ENCODE results near the gene LIPJ.

The LIPJ gene

DNA sequence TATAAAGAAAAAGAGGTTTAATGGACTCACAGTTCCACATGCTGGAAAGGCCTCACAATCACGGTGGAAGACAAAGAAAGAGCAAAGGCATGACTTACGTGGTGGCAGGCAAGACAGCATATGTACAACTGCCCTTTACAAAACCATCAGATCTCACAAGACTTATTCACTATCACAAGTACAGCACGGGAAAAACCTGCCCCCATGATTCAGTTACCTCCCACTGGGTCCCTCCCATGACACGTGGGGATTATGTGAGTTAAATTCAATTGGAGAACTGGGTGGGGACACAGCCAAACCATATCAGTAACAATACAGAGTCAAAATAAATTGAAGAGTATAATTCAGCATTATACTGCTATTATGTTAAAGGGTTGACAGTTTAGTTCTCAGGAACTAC, 41.2 kb upstream of the LIPJ start:
- Histone ChIP-seq H3K27ac (ENCODE audit: insufficient read depth in 1 of 2, low read depth in 1 of 2, low read length in 2 of 2, poor library complexity in 1 of 2, severe bottlenecking in 2 of 2) (no peak overlapping the region), H3K4me1 (ENCODE audit: control extremely low read depth in 1 of 4, control insufficient read depth in 4 of 4, insufficient read depth in 4 of 4, low read length in 3 of 4) (peaks cover 0 to 2% (median 0%) of the 10 kb centered on the region in 4 experiments), H3K4me3 (ENCODE audit: control insufficient read depth in 1 of 7, extremely low read depth in 1 of 7, insufficient read depth in 4 of 7, low read depth in 2 of 7, low read length in 6 of 7) (no peak overlapping the region), H3K9me3 (ENCODE audit: control extremely low read depth in 1 of 5, control insufficient read depth in 4 of 5, insufficient read depth in 2 of 5, low read depth in 1 of 5, low read length in 4 of 5) (no peaks in the 10 kb centered on the region), H3K27me3 (replicated peaks in 2 of 5; ENCODE audit: control insufficient read depth in 4 of 5, insufficient read depth in 5 of 5, low read length in 4 of 5) (no peaks in the 10 kb centered on the region), H3K36me3 (ENCODE audit: control insufficient read depth in 4 of 4, insufficient read depth in 4 of 4, low read length in 3 of 4) (no peaks in the 10 kb centered on the region)
- WGBS (ENCODE audit: insufficient coverage): 92% methylated on average over 2 of the region's 4 CpGs
- ChIA-PET POLR2A (no interaction called here), CTCF (interaction anchor here (1.2 kb wide), 1 partner anchor 156 kb away, joined by 4 read pairs; no protein-coding TSS in a partner anchor)
- DNase-seq: no peak

DNA sequence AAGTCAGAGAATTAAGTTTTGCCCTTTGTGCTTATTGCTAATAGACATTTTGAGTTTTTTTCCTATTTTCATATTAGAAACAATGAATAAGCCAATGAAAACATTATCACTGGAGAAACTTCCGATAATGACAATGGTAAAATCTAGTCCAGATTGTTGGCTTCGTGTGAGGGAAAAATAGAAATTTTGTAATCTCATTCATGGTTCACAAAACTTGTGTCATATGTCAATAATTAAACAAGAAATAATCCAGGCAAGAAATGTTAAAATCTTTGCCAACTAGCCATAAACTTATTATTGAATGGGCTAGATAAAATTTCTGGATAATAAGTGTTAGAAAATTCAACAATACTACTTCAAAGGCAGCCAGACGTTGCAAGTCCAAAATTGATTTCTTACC, 40.1 kb upstream of the LIPJ start:
- Histone ChIP-seq H3K36me3 (ENCODE audit: control insufficient read depth in 4 of 4, insufficient read depth in 4 of 4, low read length in 3 of 4) (no peaks in the 10 kb centered on the region), H3K27me3 (replicated peaks in 2 of 5; ENCODE audit: control insufficient read depth in 4 of 5, insufficient read depth in 5 of 5, low read length in 4 of 5) (no peaks in the 10 kb centered on the region), H3K9me3 (ENCODE audit: control extremely low read depth in 1 of 5, control insufficient read depth in 4 of 5, insufficient read depth in 2 of 5, low read depth in 1 of 5, low read length in 4 of 5) (no peaks in the 10 kb centered on the region), H3K4me1 (ENCODE audit: control extremely low read depth in 1 of 4, control insufficient read depth in 4 of 4, insufficient read depth in 4 of 4, low read length in 3 of 4) (peaks cover 0 to 2% (median 0%) of the 10 kb centered on the region in 4 experiments), H3K27ac (ENCODE audit: insufficient read depth in 1 of 2, low read depth in 1 of 2, low read length in 2 of 2, poor library complexity in 1 of 2, severe bottlenecking in 2 of 2) (no peak overlapping the region), H3K4me3 (ENCODE audit: control insufficient read depth in 1 of 7, extremely low read depth in 1 of 7, insufficient read depth in 4 of 7, low read depth in 2 of 7, low read length in 6 of 7) (no peak overlapping the region)
- ChIA-PET POLR2A (no interaction called here), CTCF (no interaction called here)
- 100% methylated on average over 2 of the region's 3 CpGs for WGBS (ENCODE audit: insufficient coverage)
- DNase-seq: no peak

DNA sequence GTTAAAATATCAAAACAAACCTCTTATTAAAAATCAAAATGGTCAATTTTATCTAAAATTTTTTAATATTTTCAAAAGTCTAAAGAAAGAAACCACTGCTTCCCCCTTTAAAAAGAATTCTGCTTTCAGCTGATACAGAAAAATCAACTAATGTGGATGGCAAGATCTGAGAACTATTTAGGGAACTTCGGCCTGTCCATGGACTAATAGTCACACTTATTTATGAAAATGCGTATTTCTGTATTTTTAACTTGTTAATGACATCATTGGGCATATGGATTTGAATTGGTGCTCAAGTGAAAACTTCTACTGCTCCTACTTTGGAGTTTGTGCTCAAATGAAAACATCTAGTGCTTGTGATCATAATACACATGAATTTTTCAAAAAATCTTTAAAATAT, 35.3 kb upstream of the LIPJ start:
- H3K36me3 ChIP-seq (ENCODE audit: control insufficient read depth in 4 of 4, insufficient read depth in 4 of 4, low read length in 3 of 4): no peaks in the 10 kb centered on the region
- WGBS (ENCODE audit: insufficient coverage): no CpG with 5 or more reads among the region's 2 CpGs
- no peak overlapping the region for H3K27ac ChIP-seq (ENCODE audit: insufficient read depth in 1 of 2, low read depth in 1 of 2, low read length in 2 of 2, poor library complexity in 1 of 2, severe bottlenecking in 2 of 2)
- H3K4me3 ChIP-seq (ENCODE audit: control insufficient read depth in 1 of 7, extremely low read depth in 1 of 7, insufficient read depth in 4 of 7, low read depth in 2 of 7, low read length in 6 of 7): no peak overlapping the region
- CTCF ChIA-PET: interaction anchor here (1.0 to 4.5 kb wide), 7 partner anchors 10 to 701 kb away, joined by 3 to 29 read pairs (median 19); partner anchors contain the start of genes KLLN and PTEN
- DNase-seq: no peak
- H3K9me3 ChIP-seq (ENCODE audit: control extremely low read depth in 1 of 5, control insufficient read depth in 4 of 5, insufficient read depth in 2 of 5, low read depth in 1 of 5, low read length in 4 of 5): peaks cover 0 to 3% (median 0%) of the 10 kb centered on the region in 5 experiments
- H3K27me3 ChIP-seq (replicated peaks in 2 of 5; ENCODE audit: control insufficient read depth in 4 of 5, insufficient read depth in 5 of 5, low read length in 4 of 5): no peaks in the 10 kb centered on the region
- POLR2A ChIA-PET: no interaction called here
- no peaks in the 10 kb centered on the region for H3K4me1 ChIP-seq (ENCODE audit: control extremely low read depth in 1 of 4, control insufficient read depth in 4 of 4, insufficient read depth in 4 of 4, low read length in 3 of 4)

DNA sequence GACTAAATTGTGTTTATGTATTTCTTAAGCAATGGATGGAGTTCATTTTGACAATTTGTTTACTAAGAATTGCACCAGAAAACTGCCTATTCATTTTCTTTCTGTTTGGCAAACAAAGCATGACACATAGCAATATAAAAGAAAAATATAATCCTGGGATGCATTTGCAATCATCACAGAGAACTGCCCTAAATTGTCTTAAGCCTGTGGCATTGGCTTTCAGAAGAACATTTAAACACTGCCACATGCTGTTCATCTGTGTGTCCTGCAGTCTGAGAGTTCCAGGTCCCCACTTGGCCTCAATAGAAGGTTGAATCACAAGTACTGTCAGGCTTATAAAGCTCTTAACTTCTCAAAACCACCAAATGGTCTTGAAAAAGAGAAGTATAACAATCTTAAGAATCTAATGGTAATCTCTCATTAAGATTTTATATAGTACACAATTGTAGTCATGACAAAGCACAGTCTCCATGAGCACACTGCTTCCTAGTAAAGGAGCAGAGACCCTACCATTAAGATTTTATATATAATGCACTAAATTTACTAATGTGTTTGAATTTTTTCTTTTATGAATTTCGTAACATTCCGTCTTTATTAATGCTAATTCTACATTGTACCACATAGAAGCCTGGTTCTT, 33.3 kb upstream of the LIPJ start:
- ChIA-PET POLR2A (no interaction called here), CTCF (interaction anchor here (0.7 to 4.5 kb wide), 13 partner anchors 11 to 735 kb away, joined by 3 to 29 read pairs (median 4); partner anchors contain the start of genes ATAD1, KLLN, LIPJ and PTEN)
- H3K4me1 ChIP-seq (ENCODE audit: control extremely low read depth in 1 of 4, control insufficient read depth in 4 of 4, insufficient read depth in 4 of 4, low read length in 3 of 4): no peaks in the 10 kb centered on the region
- DNase-seq: peak; percentile 83 to 92 (median 92)
- no peaks in the 10 kb centered on the region for H3K36me3 ChIP-seq (ENCODE audit: control insufficient read depth in 4 of 4, insufficient read depth in 4 of 4, low read length in 3 of 4)
- no peak overlapping the region for H3K4me3 ChIP-seq (ENCODE audit: control insufficient read depth in 1 of 7, extremely low read depth in 1 of 7, insufficient read depth in 4 of 7, low read depth in 2 of 7, low read length in 6 of 7)
- peaks cover 0 to 5% (median 0%) of the 10 kb centered on the region in 5 experiments for H3K9me3 ChIP-seq (ENCODE audit: control extremely low read depth in 1 of 5, control insufficient read depth in 4 of 5, insufficient read depth in 2 of 5, low read depth in 1 of 5, low read length in 4 of 5)
- no peaks in the 10 kb centered on the region for H3K27me3 ChIP-seq (replicated peaks in 2 of 5; ENCODE audit: control insufficient read depth in 4 of 5, insufficient read depth in 5 of 5, low read length in 4 of 5)
- no CpG with 5 or more reads among the region's 2 CpGs for WGBS (ENCODE audit: insufficient coverage)
- no peak overlapping the region for H3K27ac ChIP-seq (ENCODE audit: insufficient read depth in 1 of 2, low read depth in 1 of 2, low read length in 2 of 2, poor library complexity in 1 of 2, severe bottlenecking in 2 of 2)

DNA sequence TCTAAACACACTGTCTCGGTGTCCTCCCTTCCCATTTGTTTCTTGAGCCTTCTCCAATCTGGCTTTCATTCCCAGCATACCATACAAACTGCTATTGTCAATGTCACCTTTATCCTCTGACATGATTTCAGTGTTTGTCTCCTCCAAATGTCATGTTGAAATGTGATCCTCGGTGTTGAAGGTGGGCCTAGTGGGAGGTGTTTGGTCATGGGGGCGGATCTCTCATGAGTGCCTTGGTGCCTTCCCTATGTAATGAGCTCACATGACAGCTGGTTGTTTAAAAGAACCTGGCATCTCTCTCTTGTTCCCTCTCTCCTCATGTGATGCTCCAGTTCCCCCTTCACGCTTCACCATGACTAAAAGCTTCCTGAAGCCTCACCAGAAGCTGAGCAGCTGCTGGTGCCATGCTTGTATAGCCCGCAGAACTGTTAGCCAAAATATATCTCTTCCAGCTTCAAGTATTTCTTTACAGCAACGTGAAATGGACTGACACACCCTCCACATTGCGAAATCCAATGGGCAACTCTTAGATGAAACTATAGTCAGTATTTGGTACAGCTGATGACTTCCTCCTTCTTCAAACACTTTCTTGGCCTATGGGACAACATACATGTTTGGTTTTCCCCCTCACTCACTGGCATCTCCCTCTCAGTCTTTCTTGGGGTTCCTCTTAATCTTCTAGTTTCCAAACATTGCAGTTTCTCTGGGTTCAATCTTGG, 31.2 kb upstream of the LIPJ start:
- no peak overlapping the region for H3K27ac ChIP-seq (ENCODE audit: insufficient read depth in 1 of 2, low read depth in 1 of 2, low read length in 2 of 2, poor library complexity in 1 of 2, severe bottlenecking in 2 of 2)
- no peak overlapping the region for H3K4me3 ChIP-seq (ENCODE audit: control insufficient read depth in 1 of 7, extremely low read depth in 1 of 7, insufficient read depth in 4 of 7, low read depth in 2 of 7, low read length in 6 of 7)
- peaks cover 0 to 5% (median 0%) of the 10 kb centered on the region in 5 experiments for H3K9me3 ChIP-seq (ENCODE audit: control extremely low read depth in 1 of 5, control insufficient read depth in 4 of 5, insufficient read depth in 2 of 5, low read depth in 1 of 5, low read length in 4 of 5)
- peak in 2 of 3 donors; percentile 11 to 22 for DNase-seq
- no peaks in the 10 kb centered on the region for H3K36me3 ChIP-seq (ENCODE audit: control insufficient read depth in 4 of 4, insufficient read depth in 4 of 4, low read length in 3 of 4)
- POLR2A ChIA-PET: no interaction called here
- no peaks in the 10 kb centered on the region for H3K4me1 ChIP-seq (ENCODE audit: control extremely low read depth in 1 of 4, control insufficient read depth in 4 of 4, insufficient read depth in 4 of 4, low read length in 3 of 4)
- WGBS (ENCODE audit: insufficient coverage): 90% methylated on average over 4 of the region's 7 CpGs
- CTCF ChIA-PET: interaction anchor here (1.0 to 1.8 kb wide), 7 partner anchors 9 to 705 kb away, joined by 3 to 8 read pairs (median 3); no protein-coding TSS in a partner anchor
- no peaks in the 10 kb centered on the region for H3K27me3 ChIP-seq (replicated peaks in 2 of 5; ENCODE audit: control insufficient read depth in 4 of 5, insufficient read depth in 5 of 5, low read length in 4 of 5)

DNA sequence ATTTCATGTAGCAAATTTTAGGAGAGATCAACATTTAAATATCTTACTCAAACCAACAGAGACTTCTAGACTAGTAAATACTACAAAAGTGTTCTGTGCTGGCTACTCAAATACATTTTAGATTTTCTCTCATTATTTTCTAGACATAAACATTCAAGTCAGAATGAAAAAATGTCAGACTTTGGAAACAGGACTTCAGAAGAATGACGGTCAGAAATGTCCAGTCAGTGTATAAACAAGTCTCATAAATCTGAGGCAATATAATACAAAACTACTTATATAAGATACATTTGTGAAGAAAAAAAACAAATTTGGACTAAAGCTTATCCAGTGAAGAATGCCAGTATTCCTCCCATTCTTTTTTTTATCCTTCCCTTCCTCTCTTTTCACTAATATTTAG, 29.3 kb upstream of the LIPJ start:
- Histone ChIP-seq H3K4me3 (ENCODE audit: control insufficient read depth in 1 of 7, extremely low read depth in 1 of 7, insufficient read depth in 4 of 7, low read depth in 2 of 7, low read length in 6 of 7) (no peak overlapping the region), H3K36me3 (ENCODE audit: control insufficient read depth in 4 of 4, insufficient read depth in 4 of 4, low read length in 3 of 4) (no peaks in the 10 kb centered on the region), H3K9me3 (ENCODE audit: control extremely low read depth in 1 of 5, control insufficient read depth in 4 of 5, insufficient read depth in 2 of 5, low read depth in 1 of 5, low read length in 4 of 5) (peaks cover 0 to 5% (median 0%) of the 10 kb centered on the region in 5 experiments), H3K27ac (ENCODE audit: insufficient read depth in 1 of 2, low read depth in 1 of 2, low read length in 2 of 2, poor library complexity in 1 of 2, severe bottlenecking in 2 of 2) (no peak overlapping the region), H3K4me1 (ENCODE audit: control extremely low read depth in 1 of 4, control insufficient read depth in 4 of 4, insufficient read depth in 4 of 4, low read length in 3 of 4) (no peaks in the 10 kb centered on the region), H3K27me3 (replicated peaks in 2 of 5; ENCODE audit: control insufficient read depth in 4 of 5, insufficient read depth in 5 of 5, low read length in 4 of 5) (no peaks in the 10 kb centered on the region)
- no peak for DNase-seq
- ChIA-PET POLR2A (no interaction called here), CTCF (interaction anchor here (0.7 kb wide), 1 partner anchor 716 kb away, joined by 3 read pairs; no protein-coding TSS in a partner anchor)
- no CpG with 5 or more reads among the region's 1 CpG for WGBS (ENCODE audit: insufficient coverage)

DNA sequence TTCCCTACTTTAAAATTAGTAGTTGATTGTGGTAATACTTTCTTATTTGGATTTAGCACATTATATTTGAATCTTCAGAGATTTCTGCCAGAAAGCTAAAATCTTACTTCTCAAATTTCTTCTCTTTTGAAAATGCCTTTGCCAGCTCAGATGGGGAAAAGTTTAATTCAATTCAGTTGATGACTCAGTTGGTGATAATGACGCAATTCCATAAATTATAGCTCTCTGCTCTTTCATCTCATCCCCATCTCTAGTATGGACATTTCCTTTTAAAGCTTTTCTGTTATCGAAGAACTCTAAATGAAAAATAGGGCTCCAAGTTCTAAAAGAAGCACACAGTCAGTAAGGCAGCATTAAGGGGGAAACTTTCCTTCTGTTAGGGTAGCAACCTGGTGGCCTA, 28.9 kb upstream of the LIPJ start:
- WGBS (ENCODE audit: insufficient coverage): no CpG with 5 or more reads among the region's 2 CpGs
- no peak for DNase-seq
- Histone ChIP-seq H3K4me1 (ENCODE audit: control extremely low read depth in 1 of 4, control insufficient read depth in 4 of 4, insufficient read depth in 4 of 4, low read length in 3 of 4) (no peaks in the 10 kb centered on the region), H3K27ac (ENCODE audit: insufficient read depth in 1 of 2, low read depth in 1 of 2, low read length in 2 of 2, poor library complexity in 1 of 2, severe bottlenecking in 2 of 2) (no peak overlapping the region), H3K4me3 (ENCODE audit: control insufficient read depth in 1 of 7, extremely low read depth in 1 of 7, insufficient read depth in 4 of 7, low read depth in 2 of 7, low read length in 6 of 7) (no peak overlapping the region), H3K9me3 (ENCODE audit: control extremely low read depth in 1 of 5, control insufficient read depth in 4 of 5, insufficient read depth in 2 of 5, low read depth in 1 of 5, low read length in 4 of 5) (peaks cover 0 to 5% (median 0%) of the 10 kb centered on the region in 5 experiments), H3K36me3 (ENCODE audit: control insufficient read depth in 4 of 4, insufficient read depth in 4 of 4, low read length in 3 of 4) (no peaks in the 10 kb centered on the region), H3K27me3 (replicated peaks in 2 of 5; ENCODE audit: control insufficient read depth in 4 of 5, insufficient read depth in 5 of 5, low read length in 4 of 5) (no peaks in the 10 kb centered on the region)
- ChIA-PET POLR2A (no interaction called here), CTCF (interaction anchor here (0.7 kb wide), 1 partner anchor 717 kb away, joined by 3 read pairs; no protein-coding TSS in a partner anchor)
